ENCODE results near the gene ZNF22. TPM values are rescaled to one million over a fixed set of nuclear protein-coding genes. Genes with fewer than 3 reads are reported as not detected.
A peak's percentile ranks its signal among the peaks of the same experiment; 100 is the strongest.

The ZNF22 gene
- total RNA-seq, 1 experiment from 2014 or later, result 60.8 TPM

DNA sequence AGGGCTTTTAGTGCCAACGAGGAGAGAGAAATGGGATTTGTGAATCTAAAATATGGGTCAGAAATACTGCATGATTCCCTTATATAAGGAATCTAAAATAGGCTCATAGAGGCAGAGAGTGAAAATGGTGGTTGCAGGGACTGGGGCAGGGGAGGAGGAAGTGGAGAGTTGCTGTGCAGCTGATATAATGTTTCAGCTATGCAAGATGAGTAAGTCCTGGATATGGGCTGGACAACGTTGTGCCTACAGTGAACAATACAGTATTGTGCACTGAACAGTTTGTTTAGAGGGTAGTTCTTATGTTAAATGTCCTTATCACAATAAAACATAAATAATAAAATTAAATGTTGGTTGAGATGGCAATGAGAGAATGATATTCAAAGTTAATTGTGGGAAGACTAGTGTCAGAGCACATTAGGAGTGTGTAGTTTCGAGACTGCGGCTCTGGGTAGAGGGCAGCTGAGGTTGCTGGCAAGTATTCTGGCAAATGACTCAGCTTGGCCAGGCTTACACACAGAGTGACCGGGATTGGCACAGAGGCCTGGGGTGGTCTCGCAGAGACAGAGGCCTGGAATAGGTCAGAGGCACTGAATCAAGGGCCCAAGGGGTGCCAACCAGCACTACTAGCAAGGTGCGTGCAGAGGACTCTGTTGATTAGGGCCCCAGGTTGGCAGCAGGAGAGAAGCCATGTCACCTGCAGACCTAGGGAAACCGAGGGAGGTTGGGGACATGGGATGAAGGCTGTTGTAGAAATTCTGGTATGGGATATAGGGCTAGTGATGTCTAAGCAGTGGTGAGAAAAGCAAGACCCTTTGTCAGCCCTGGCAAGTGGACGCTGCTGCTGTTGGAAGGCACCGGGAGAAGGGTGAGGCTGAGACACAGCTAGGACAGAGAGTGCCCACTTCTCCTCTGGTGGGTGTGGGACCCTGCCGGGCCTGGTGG is 19.3 kb upstream of the ZNF22 start:
- peaks cover 39% of the 10 kb centered on the region for H3K4me1 Mint-ChIP-seq (ENCODE audit: low read depth, unreplicated experiment)
- no peaks in the 10 kb centered on the region for H3K27me3 Mint-ChIP-seq (ENCODE audit: insufficient read depth, unreplicated experiment)
- intact Hi-C loops (cut with micrococcal nuclease; ENCODE audit: unreplicated experiment), result no loop called here
- TF ChIP-seq, protein P1, sequence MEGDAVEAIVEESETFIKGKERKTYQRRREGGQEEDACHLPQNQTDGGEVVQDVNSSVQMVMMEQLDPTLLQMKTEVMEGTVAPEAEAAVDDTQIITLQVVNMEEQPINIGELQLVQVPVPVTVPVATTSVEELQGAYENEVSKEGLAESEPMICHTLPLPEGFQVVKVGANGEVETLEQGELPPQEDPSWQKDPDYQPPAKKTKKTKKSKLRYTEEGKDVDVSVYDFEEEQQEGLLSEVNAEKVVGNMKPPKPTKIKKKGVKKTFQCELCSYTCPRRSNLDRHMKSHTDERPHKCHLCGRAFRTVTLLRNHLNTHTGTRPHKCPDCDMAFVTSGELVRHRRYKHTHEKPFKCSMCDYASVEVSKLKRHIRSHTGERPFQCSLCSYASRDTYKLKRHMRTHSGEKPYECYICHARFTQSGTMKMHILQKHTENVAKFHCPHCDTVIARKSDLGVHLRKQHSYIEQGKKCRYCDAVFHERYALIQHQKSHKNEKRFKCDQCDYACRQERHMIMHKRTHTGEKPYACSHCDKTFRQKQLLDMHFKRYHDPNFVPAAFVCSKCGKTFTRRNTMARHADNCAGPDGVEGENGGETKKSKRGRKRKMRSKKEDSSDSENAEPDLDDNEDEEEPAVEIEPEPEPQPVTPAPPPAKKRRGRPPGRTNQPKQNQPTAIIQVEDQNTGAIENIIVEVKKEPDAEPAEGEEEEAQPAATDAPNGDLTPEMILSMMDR (IDR thresholded peaks at IDR 0.05; ENCODE audit: insufficient read depth in 1 of 2, low read depth in 1 of 2, low read length in 1 of 2, severe bottlenecking in 1 of 2, unreplicated experiment in 1 of 2), result no peak
- CTCF ChIA-PET, result interaction anchor here (0.6 to 2.3 kb wide), 4 partner anchors 9 to 49 kb away, joined by 3 to 8 read pairs (median 4); no protein-coding TSS in a partner anchor
- Histone ChIP-seq H3K9me3 (no peaks in the 10 kb centered on the region), H3K27me3 (replicated peaks; ENCODE audit: control insufficient read depth, insufficient read depth, low read length) (no peaks in the 10 kb centered on the region), H3K36me3 (ENCODE audit: control insufficient read depth, insufficient read depth, low read length) (0 out of 2 replicates have a peak, but pooled peaks cover 1% of the 10 kb centered on the region), H3K4me1 (peaks cover 59% of the 10 kb centered on the region), H3K4me3 (ENCODE audit: low read depth, low read length) (no peak overlapping the region)
- no TSS peak for BruUV-seq (replicated peaks)
- H3K27ac Mint-ChIP-seq (ENCODE audit: unreplicated experiment), result peak overlapping the region; percentile 48
- H3K4me3 Mint-ChIP-seq (ENCODE audit: unreplicated experiment), result no peak overlapping the region
- DNase-seq, result peak in 1 of 2 experiments; percentile 33
- POLR2A ChIA-PET, result no interaction called here
- H3K36me3 Mint-ChIP-seq (ENCODE audit: insufficient read depth, unreplicated experiment), result peaks cover 28% of the 10 kb centered on the region
- no peaks in the 10 kb centered on the region for H3K9me3 Mint-ChIP-seq (ENCODE audit: unreplicated experiment)

DNA sequence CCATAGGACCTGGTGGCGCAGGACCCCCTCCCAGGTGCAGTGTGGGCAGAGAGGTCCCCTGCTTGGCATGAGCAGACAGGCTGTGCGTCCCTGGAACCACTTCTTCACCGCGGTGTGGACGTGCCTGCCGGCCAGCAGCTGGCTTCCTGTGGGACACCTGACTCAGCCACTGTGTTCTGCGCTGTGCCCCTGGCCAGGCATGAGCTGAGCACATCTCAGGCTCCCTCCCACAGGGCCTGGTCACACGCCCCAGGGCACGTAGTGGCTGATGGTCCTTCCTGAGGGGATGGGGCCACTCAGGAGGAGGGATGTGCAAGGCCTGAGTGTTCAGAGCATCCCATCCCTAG is 18.6 kb upstream of the ZNF22 start:
- peaks cover 36% of the 10 kb centered on the region for H3K4me1 Mint-ChIP-seq (ENCODE audit: low read depth, unreplicated experiment)

DNA sequence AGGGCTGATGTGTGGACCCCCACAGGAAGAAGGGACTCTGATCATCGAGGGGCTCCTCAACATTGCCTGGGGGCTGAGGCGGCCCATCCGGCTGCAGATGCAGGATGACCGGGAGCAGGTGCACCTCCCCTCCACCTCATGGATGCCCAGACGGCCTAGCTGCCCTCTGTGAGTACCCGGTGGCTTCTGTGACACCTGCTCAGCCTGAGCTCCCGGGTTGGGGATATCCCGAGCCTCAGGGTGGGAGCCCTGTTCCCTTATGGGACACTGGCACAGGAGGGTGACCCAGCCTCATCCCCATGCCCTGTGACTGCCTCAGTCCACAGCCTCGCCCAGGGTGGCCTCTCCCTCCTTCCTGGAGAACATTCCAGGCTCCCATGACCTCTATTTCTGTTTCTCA is 18.2 kb upstream of the ZNF22 start:
- intact Hi-C loops (cut with micrococcal nuclease; ENCODE audit: unreplicated experiment), result no loop called here

More for the DNA sequence above, 18.6 kb upstream of the ZNF22 start:
- 0 out of 2 replicates have a peak, but pooled peaks cover 1% of the 10 kb centered on the region for H3K36me3 ChIP-seq (ENCODE audit: control insufficient read depth, insufficient read depth, low read length)
- Mint-ChIP-seq H3K27me3 (ENCODE audit: insufficient read depth, unreplicated experiment) (no peaks in the 10 kb centered on the region), H3K27ac (ENCODE audit: unreplicated experiment) (peak overlapping the region; percentile 48), H3K36me3 (ENCODE audit: insufficient read depth, unreplicated experiment) (peaks cover 28% of the 10 kb centered on the region), H3K9me3 (ENCODE audit: unreplicated experiment) (no peaks in the 10 kb centered on the region), H3K4me3 (ENCODE audit: unreplicated experiment) (no peak overlapping the region)
- H3K9me3 ChIP-seq, result no peaks in the 10 kb centered on the region
- no peaks in the 10 kb centered on the region for H3K27me3 ChIP-seq (replicated peaks; ENCODE audit: control insufficient read depth, insufficient read depth, low read length)
- ChIA-PET CTCF (no interaction called here), POLR2A (no interaction called here)
- BruUV-seq (replicated peaks), result no TSS peak
- H3K4me1 ChIP-seq, result peaks cover 56% of the 10 kb centered on the region
- peak in 1 of 2 experiments; percentile 29 for DNase-seq
- intact Hi-C loops (cut with micrococcal nuclease; ENCODE audit: unreplicated experiment), result no loop called here
- no peak overlapping the region for H3K4me3 ChIP-seq (ENCODE audit: low read depth, low read length)
- TF ChIP-seq, protein P1 (IDR thresholded peaks at IDR 0.05; ENCODE audit: insufficient read depth in 1 of 2, low read depth in 1 of 2, low read length in 1 of 2, severe bottlenecking in 1 of 2, unreplicated experiment in 1 of 2), result no peak

More for the DNA sequence above, 18.2 kb upstream of the ZNF22 start:
- Mint-ChIP-seq H3K9me3 (ENCODE audit: unreplicated experiment) (no peaks in the 10 kb centered on the region), H3K27ac (ENCODE audit: unreplicated experiment) (no peak overlapping the region), H3K4me1 (ENCODE audit: low read depth, unreplicated experiment) (peaks cover 32% of the 10 kb centered on the region), H3K27me3 (ENCODE audit: insufficient read depth, unreplicated experiment) (no peaks in the 10 kb centered on the region), H3K4me3 (ENCODE audit: unreplicated experiment) (no peak overlapping the region), H3K36me3 (ENCODE audit: insufficient read depth, unreplicated experiment) (peaks cover 26% of the 10 kb centered on the region)
- Histone ChIP-seq H3K9me3 (no peaks in the 10 kb centered on the region), H3K27me3 (replicated peaks; ENCODE audit: control insufficient read depth, insufficient read depth, low read length) (no peaks in the 10 kb centered on the region), H3K4me3 (ENCODE audit: low read depth, low read length) (no peak overlapping the region), H3K36me3 (ENCODE audit: control insufficient read depth, insufficient read depth, low read length) (0 out of 2 replicates have a peak, but pooled peaks cover 1% of the 10 kb centered on the region), H3K4me1 (peaks cover 52% of the 10 kb centered on the region)
- peak in 1 of 2 experiments; percentile 35 for DNase-seq
- BruUV-seq (replicated peaks), result no TSS peak
- ChIA-PET POLR2A (no interaction called here), CTCF (no interaction called here)
- TF ChIP-seq, protein P1 (IDR thresholded peaks at IDR 0.05; ENCODE audit: insufficient read depth in 1 of 2, low read depth in 1 of 2, low read length in 1 of 2, severe bottlenecking in 1 of 2, unreplicated experiment in 1 of 2), result no peak
